IPS-20b (cell line): ENCODE measurements around the gene A2ML1.
"Not testable (repeated sequence)": the region's sequence is repeated elsewhere in the genome, so short reads cannot be mapped to it uniquely, and the experiment has no call there.

Experiments
- H3K27ac ChIP-seq: one replicate; pipeline ENCODE4 v1.5.1; 2013; ENCODE audit warnings: low read length
- H3K27me3 ChIP-seq: 2 replicates; pipeline ENCODE4 v1.6.1; 2013; ENCODE audit warnings: mild to moderate bottlenecking, low read length, inconsistent platforms; ENCODE audit not compliant: insufficient read depth
- H3K36me3 ChIP-seq: 2 replicates; pipeline ENCODE4 v1.6.1; 2013; ENCODE audit warnings: low read depth, mild to moderate bottlenecking, inconsistent platforms, low read length, moderate library complexity; ENCODE audit not compliant: insufficient read depth
- H3K4me1 ChIP-seq: 2 replicates; pipeline ENCODE4 v1.6.1; 2013; ENCODE audit warnings: mild to moderate bottlenecking, control low read depth, inconsistent platforms, low read length, moderate library complexity; ENCODE audit not compliant: insufficient read depth
- H3K4me3 ChIP-seq: 2 replicates; pipeline ENCODE4 v1.5.1; 2013; ENCODE audit warnings: mild to moderate bottlenecking, low read length, inconsistent platforms
- H3K9ac ChIP-seq: 2 replicates; pipeline ENCODE4 v1.6.1; 2013; ENCODE audit warnings: low read depth, mild to moderate bottlenecking, inconsistent platforms, low read length, moderate library complexity
- H3K9me3 ChIP-seq: 2 replicates; pipeline ENCODE4 v1.6.1; 2013; ENCODE audit warnings: mild to moderate bottlenecking, low read depth, low read length, inconsistent platforms; ENCODE audit not compliant: insufficient read depth

A2ML1 gene

DNA sequence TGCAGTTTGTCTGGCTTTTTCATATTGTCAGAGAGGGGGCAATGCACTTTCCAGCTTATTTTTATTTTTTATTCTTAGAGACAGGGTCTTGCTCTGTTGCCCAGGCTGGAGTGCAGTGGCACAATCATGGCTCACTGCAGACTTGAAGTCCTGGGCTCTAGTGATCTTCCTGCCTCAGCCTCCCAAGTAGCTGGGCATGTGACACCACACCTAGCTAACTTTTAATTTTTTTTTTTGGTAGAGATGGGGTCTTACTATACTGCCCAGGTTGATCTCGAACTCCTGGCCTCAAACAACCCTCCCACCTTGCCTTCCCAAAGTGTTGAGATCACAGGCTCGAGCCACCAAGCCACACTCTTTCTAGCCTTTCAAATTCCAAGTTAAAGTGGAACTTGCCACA lies 3.9 kb upstream of the A2ML1 start:
- Histone ChIP-seq H3K4me1 (peaks cover 26% of the 10 kb centered on the region; the same call in 1 of the 2 replicates), H3K9me3 (no peaks in the 10 kb centered on the region), H3K27me3 (no peaks in the 10 kb centered on the region), H3K9ac (no peak overlapping the region; the same call in 1 of the 2 replicates), H3K4me3 (no peak overlapping the region), H3K27ac (peak overlapping the region; percentile 86), H3K36me3 (no peaks in the 10 kb centered on the region)

DNA sequence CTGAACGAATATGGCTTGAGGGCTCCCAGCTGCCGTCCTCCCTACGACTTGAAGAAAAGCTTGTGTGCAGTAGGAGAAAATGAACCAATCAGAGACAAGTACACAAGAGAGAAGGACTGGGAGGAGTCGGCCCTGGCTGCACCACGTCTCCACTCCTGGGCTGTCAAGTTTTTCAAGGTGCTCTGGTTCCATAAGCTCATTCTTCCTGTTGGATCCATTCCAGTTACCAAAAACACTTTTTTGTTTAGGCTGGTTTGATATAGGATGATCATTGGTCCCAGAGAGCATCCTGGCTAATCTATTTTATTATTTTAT lies 2.8 kb upstream of the A2ML1 start:
- H3K9me3 ChIP-seq, result no peaks in the 10 kb centered on the region
- no peaks in the 10 kb centered on the region for H3K36me3 ChIP-seq
- H3K27me3 ChIP-seq, result no peaks in the 10 kb centered on the region
- peak overlapping the region; percentile 86 for H3K27ac ChIP-seq
- peak overlapping the region; percentile 47; the same call in 1 of the 2 replicates for H3K4me3 ChIP-seq
- H3K9ac ChIP-seq, result peak overlapping the region; percentile 52; the same call in 1 of the 2 replicates
- H3K4me1 ChIP-seq, result peaks cover 20% of the 10 kb centered on the region; the same call in 1 of the 2 replicates

DNA sequence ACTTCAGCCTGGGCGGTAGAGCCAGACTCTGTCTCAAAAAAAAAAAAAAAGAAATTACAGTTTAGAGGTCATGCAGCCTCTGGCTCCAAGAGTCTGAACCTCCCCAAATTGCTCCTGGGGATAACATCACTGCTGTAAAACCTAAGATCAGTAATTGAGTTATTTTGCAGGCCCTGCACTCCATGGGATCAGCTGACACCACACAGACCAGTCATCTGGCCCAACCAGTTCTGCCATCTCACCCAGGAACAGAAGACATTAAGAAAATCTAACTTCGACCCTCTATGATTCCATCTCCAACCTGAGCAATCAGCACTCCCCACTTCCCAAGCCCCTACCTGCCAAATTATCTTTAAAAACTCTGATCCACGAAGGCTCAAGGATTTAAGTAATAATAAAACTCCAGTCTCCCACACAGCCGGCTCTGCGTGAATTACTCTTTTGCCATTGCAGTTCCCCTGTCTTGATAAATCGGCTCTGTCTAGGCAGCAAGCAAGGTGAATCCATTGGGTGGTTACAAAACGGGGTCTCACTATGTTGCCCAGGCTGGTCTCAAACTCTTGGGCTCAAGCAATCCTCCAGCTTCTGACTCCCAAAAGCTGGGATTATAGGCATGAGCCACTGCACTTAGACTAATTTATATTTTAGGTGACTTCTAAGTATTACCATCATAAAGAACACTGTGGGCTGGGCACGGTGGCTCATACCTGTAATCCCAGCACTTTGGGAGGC lies 1.6 kb upstream of the A2ML1 start:
- H3K27ac ChIP-seq, H3K36me3 ChIP-seq, H3K9me3 ChIP-seq, H3K4me3 ChIP-seq, H3K27me3 ChIP-seq, H3K9ac ChIP-seq: not testable (repeated sequence)
- peaks cover 20% of the 10 kb centered on the region; the same call in 1 of the 2 replicates for H3K4me1 ChIP-seq

DNA sequence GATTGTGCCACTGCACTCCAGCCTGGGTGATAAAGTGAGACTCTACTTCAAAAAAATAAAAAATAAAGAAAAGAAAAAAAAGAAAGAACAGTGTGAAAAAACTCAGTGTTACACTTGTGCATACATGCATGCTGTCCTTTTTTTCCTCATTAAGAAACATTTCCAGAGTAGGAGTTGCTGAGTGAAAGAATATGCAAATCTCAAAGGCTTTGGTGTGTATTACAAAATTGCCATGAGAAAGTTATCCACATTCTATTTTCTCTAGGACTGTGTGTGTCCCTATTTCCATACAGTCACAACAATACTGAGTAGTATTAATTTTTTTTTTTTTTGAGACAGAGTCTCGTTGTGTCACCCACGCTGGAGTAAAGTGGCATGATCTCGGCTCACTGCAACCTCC lies 830 bp upstream of the A2ML1 start:
- Histone ChIP-seq H3K9me3 (peaks cover 4% of the 10 kb centered on the region; the same call in 1 of the 2 replicates), H3K9ac (no peak overlapping the region), H3K27me3 (no peaks in the 10 kb centered on the region), H3K36me3 (no peaks in the 10 kb centered on the region), H3K4me3 (no peak overlapping the region), H3K4me1 (peaks cover 20% of the 10 kb centered on the region; the same call in 1 of the 2 replicates), H3K27ac (no peak overlapping the region)

DNA sequence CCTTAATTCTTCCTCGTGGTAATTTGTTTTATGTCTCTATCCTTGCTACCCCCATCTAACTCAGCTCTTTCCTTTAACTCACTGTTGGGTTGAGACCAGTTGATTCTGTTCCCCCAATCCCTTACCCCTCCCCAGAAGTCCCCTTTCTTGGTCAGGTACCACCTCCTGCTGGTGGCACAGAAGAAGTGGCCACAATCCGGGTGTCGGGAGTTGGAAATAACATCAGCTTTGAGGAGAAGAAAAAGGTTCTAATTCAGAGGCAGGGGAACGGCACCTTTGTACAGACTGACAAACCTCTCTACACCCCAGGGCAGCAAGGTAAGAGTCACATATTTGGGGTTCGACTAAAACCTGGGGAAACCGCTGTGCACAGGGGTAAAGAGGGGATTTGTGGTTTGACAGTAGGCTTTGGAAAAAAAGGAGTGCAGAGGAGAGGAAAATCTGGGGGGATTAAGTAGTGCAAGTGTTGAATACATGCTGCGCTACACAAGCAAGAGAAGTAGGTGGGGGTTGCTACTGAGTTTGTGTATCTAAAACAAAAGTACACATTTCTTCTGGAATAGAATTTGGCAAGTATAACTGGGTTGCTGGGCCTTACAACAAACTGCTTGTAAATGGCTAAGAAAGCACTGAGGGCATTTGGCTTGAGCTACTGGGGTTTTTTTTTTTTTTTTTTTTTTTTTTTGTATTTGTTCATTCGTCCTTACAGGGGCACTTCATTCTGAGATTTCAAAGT lies 1.3 kb downstream of the A2ML1 start:
- no peaks in the 10 kb centered on the region for H3K36me3 ChIP-seq
- H3K9me3 ChIP-seq, result peaks cover 4% of the 10 kb centered on the region; the same call in 1 of the 2 replicates
- peak overlapping the region; percentile 32; the same call in 1 of the 2 replicates for H3K4me3 ChIP-seq
- peaks cover 24% of the 10 kb centered on the region; the same call in 1 of the 2 replicates for H3K4me1 ChIP-seq
- H3K27me3 ChIP-seq, result no peaks in the 10 kb centered on the region
- peak overlapping the region; percentile 43; the same call in 1 of the 2 replicates for H3K9ac ChIP-seq
- no peak overlapping the region for H3K27ac ChIP-seq

DNA sequence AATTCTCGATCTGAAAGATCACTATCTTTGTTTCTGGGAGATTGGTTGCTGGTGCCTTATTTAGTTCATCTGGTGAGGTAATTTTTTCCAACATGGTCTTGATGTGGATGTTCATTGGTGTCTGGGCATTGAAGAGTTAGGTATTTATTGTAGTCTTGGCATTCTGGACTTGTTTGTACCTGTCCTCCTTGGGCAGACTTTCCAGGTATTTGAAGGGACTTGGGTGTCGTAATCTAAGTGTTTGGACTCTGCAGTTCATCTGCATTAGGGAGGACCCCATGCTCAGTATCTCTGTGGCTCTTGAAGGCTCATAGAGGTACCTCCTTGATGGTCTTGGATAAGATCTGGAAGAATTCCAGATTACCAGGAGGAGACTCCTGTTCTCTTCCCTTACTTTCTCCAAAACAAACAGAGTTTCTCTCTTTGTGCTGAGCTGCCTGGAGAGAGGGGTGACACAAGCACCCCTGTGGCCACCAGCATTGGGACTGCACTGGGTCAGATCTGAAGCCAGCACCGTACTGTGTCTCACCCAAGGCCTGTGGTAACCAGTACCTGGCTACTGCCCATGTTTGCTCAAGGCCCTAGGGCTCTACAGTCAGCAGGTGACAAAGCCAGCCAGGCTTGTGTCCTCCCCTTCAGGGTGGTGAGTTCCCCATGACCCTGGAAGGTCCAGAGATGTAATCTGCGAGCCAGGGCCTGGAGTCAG lies 5.3 kb downstream of the A2ML1 start:
- H3K27me3 ChIP-seq, result no peaks in the 10 kb centered on the region
- no peak overlapping the region for H3K27ac ChIP-seq
- H3K9me3 ChIP-seq, result peaks cover 4% of the 10 kb centered on the region; the same call in 1 of the 2 replicates
- no peaks in the 10 kb centered on the region for H3K36me3 ChIP-seq
- peaks cover 26% of the 10 kb centered on the region; the same call in 1 of the 2 replicates for H3K4me1 ChIP-seq
- H3K9ac ChIP-seq, result no peak overlapping the region
- H3K4me3 ChIP-seq, result no peak overlapping the region

DNA sequence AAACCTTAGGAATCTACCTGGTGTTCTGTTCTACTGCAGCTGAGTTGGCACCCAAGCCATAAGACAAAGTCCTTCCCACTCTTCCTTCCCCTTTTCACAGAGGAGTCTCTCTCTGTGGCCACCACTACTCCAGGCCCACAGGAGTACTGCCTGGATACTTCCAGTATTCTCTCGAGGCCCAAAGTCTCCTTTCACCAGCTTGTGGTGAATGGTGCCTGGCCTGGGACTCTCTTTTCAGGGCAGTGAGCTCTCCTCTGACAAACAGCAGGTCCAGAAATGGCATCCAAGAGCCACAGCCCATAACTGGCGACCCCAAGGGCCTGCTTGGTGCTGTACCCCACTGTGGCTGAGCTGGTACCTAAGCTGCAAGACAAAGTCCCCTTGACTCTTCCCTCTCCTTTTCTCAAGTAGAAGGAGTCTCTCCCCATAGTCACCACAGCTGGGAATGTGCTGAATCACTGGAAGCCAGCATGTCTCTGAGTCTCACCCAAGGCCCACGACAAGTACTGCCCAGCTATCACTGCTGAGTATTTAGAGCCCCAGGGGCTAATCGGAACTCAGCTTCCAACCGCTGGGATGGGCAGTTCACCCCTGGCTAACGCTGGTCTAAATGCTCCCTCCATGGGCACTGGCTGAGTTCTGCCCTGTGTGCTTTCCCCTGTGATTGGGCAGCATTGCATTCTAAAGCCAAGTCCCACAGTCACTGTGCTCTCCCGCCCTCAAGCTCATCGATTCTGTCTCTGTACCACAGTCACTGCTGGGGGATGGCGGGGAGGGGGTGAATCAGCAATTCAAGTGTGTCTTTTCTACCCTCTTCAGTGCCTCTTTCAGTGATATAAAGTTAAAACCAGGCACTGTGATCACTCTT lies 6.1 kb downstream of the A2ML1 start:
- no peaks in the 10 kb centered on the region for H3K27me3 ChIP-seq
- peak overlapping the region; percentile 31; the same call in 1 of the 2 replicates for H3K9ac ChIP-seq
- no peak overlapping the region for H3K27ac ChIP-seq

DNA sequence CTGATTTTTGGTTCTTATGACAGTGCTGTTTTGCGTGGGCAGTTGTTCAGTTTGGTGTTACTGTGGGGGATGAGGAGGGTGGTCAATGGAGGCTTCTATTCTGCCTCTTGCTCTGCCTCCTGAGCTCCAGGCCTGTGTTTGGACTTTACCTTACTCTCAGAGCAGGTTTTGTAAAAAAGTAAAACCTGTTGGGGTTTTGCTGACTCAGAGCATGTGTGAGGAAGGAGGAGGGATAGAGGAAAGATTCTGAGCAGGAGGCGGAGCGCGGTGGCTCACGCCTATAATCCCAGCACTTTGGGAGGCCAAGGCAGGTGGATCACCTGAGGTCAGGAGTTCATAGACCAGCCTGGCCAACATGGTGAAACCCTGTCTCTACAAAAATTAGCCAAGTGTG lies 6.7 kb downstream of the A2ML1 start:
- Histone ChIP-seq H3K27ac (no peak overlapping the region), H3K36me3 (no peaks in the 10 kb centered on the region)

More for the DNA sequence above, 6.1 kb downstream of the A2ML1 start:
- Histone ChIP-seq H3K9me3 (peaks cover 4% of the 10 kb centered on the region; the same call in 1 of the 2 replicates), H3K4me1 (peaks cover 20% of the 10 kb centered on the region; the same call in 1 of the 2 replicates), H3K36me3 (no peaks in the 10 kb centered on the region), H3K4me3 (no peak overlapping the region)

DNA sequence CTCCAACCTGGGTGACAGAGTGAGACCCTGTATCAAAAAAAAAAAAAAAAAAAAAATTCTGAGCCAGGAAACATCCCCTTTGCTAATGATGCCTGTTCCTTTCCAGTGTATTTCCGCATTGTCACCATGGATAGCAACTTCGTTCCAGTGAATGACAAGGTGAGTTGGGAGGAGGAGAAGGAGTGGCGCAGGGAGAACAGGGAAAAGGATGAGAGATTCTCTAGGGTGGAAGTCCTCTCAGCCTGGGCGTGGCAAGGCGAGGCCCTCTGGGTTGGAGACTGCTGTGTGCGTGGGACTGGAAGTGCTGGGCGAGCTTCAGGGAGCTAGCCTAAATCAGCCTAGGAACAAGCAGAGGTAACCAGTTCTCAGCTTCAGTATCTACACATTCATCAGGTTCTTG lies 7.2 kb downstream of the A2ML1 start:
- H3K9ac ChIP-seq, result no peak overlapping the region
- no peaks in the 10 kb centered on the region for H3K27me3 ChIP-seq
- no peak overlapping the region for H3K27ac ChIP-seq
- H3K4me1 ChIP-seq, result peaks cover 27% of the 10 kb centered on the region; the same call in 1 of the 2 replicates
- peaks cover 4% of the 10 kb centered on the region; the same call in 1 of the 2 replicates for H3K9me3 ChIP-seq
- no peak overlapping the region for H3K4me3 ChIP-seq
- H3K36me3 ChIP-seq, result no peaks in the 10 kb centered on the region

More for the DNA sequence above, 6.7 kb downstream of the A2ML1 start:
- Histone ChIP-seq H3K4me3 (no peak overlapping the region), H3K9me3 (peaks cover 4% of the 10 kb centered on the region; the same call in 1 of the 2 replicates), H3K4me1 (peaks cover 22% of the 10 kb centered on the region; the same call in 1 of the 2 replicates), H3K9ac (peak overlapping the region; percentile 31; the same call in 1 of the 2 replicates), H3K27me3 (no peaks in the 10 kb centered on the region)

DNA sequence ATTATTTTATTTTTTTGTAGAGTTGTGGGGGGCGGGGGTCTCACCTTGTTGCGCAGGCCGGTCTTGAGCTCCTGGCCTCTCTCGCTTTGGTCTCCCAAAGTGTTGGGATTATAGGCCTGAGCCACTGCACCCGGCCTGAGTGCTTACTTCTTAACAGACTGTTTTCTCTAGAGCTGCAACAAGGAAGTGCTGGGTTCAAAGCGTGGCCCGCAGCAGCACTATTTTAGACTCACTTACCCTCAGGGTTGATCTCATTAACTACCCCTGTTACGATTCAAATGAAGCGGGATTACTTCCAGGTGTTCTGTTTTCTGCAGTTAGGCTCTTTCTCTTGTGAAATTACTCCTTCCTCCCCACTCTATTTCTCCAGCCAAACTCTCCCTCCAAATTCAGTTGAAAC lies 8.7 kb downstream of the A2ML1 start:
- H3K4me3 ChIP-seq, result no peak overlapping the region
- H3K27ac ChIP-seq, result no peak overlapping the region
- H3K9me3 ChIP-seq, result no peaks in the 10 kb centered on the region
- H3K27me3 ChIP-seq, result no peaks in the 10 kb centered on the region
- H3K9ac ChIP-seq, result no peak overlapping the region
- no peaks in the 10 kb centered on the region for H3K36me3 ChIP-seq
- peaks cover 31% of the 10 kb centered on the region; the same call in 1 of the 2 replicates for H3K4me1 ChIP-seq
